GM20000 (cell line): ENCODE results near the gene MCF2L2.

Source experiments
- DNase-seq: peaks from one replicate; pipeline ENCODE4 v3.0.0; 2012; ENCODE audit warnings: low spot score
- CTCF ChIP-seq: IDR thresholded peaks from 2 replicates; pipeline ENCODE4 v1.5.1; 2012; ENCODE audit warnings: mild to moderate bottlenecking, control low read depth; ENCODE audit errors: extremely low read depth, missing control alignments

Gene MCF2L2

GRCh38 chr3:183332487-183332886, 95.9 kb downstream of the MCF2L2 start:
- DNase-seq: no peak
- no peak for TF ChIP-seq CTCF

GRCh38 chr3:183331498-183331897, 96.9 kb downstream of the MCF2L2 start:
- TF ChIP-seq CTCF: no peak
- DNase-seq: no peak

- no peak for TF ChIP-seq CTCF
- DNase-seq: no peak
These were observed 97.5 kb downstream of the MCF2L2 start for GRCh38 chr3:183330881-183331280.

- no peak for TF ChIP-seq CTCF
- DNase-seq: no peak
These were observed 98.9 kb downstream of the MCF2L2 start for GRCh38 chr3:183329543-183329942.

- no peak for TF ChIP-seq CTCF
- DNase-seq: no peak
These were observed 99.6 kb downstream of the MCF2L2 start for GRCh38 chr3:183328823-183329222.

- DNase-seq: no peak
- TF ChIP-seq CTCF: no peak
These were observed 100.3 kb downstream of the MCF2L2 start for GRCh38 chr3:183328164-183328563.

GRCh38 chr3:183327343-183327742, 101.1 kb downstream of the MCF2L2 start:
- DNase-seq: no peak
- TF ChIP-seq CTCF: no peak

- TF ChIP-seq CTCF: no peak
- no peak for DNase-seq
These were observed 104.3 kb downstream of the MCF2L2 start for GRCh38 chr3:183324083-183324482.
